Brain pericyte (primary cell): ENCODE data around the gene GCGR.

ENCODE experiments used
- DNase-seq: peaks from one replicate; pipeline ENCODE4 v3.0.0-alpha.2; 2012; ENCODE audit warnings: low read depth, low spot score

GCGR gene

GRCh38 chr17:81811705-81812570 lies 8.0 kb downstream of the GCGR start:
- no peak for DNase-seq

- no peak for DNase-seq
These were observed 8.8 kb downstream of the GCGR start for GRCh38 chr17:81812571-81813370.

- DNase-seq, result no peak
These were observed 9.4 kb downstream of the GCGR start for GRCh38 chr17:81813371-81813684.

GRCh38 chr17:81813861-81814683 lies 10.1 kb downstream of the GCGR start:
- no peak for DNase-seq

- no peak for DNase-seq
These were observed 11.0 kb downstream of the GCGR start for GRCh38 chr17:81814748-81815645.

- no peak for DNase-seq
These were observed 11.7 kb downstream of the GCGR start for GRCh38 chr17:81815646-81815986.

GRCh38 chr17:81817758-81818147 lies 13.8 kb downstream of the GCGR start:
- DNase-seq, result no peak

- DNase-seq, result no peak
These were observed 15.8 kb downstream of the GCGR start for GRCh38 chr17:81819708-81820107.

GRCh38 chr17:81821147-81821546 lies 17.2 kb downstream of the GCGR start:
- no peak for DNase-seq

GRCh38 chr17:81821603-81822311 lies 17.8 kb downstream of the GCGR start:
- DNase-seq, result no peak

- DNase-seq, result no peak
These were observed 18.3 kb downstream of the GCGR start for GRCh38 chr17:81822312-81822637.

GRCh38 chr17:81822996-81823819 lies 19.3 kb downstream of the GCGR start:
- DNase-seq, result no peak

- DNase-seq, result no peak
These were observed 20.0 kb downstream of the GCGR start for GRCh38 chr17:81823820-81824550.

GRCh38 chr17:81824595-81824994 lies 20.6 kb downstream of the GCGR start:
- no peak for DNase-seq

GRCh38 chr17:81825841-81826466 lies 22.0 kb downstream of the GCGR start:
- no peak for DNase-seq

- DNase-seq, result no peak
These were observed 24.7 kb downstream of the GCGR start for GRCh38 chr17:81828656-81829055.

- DNase-seq, result no peak
These were observed 25.9 kb downstream of the GCGR start for GRCh38 chr17:81829858-81830257.

GRCh38 chr17:81831563-81831956 lies 27.6 kb downstream of the GCGR start:
- no peak for DNase-seq
